Stimulated activated CD4-positive, alpha-beta T cell treated with anti-CD3 and anti-CD28 coated beads, TNF-alpha, amount 100 ng/mL, for 48 hours (primary cell): ENCODE data around the gene COG5.

Source experiments
- DNase-seq, 3 donors: peaks; one replicate each; pipeline ENCODE4 v3.0.0-alpha.2; 2020; ENCODE audit warnings: low read depth in 3 of 3

Gene COG5

GRCh38 chr7:107505997-107506673 is 57.6 kb downstream of the COG5 start:
- no peak for DNase-seq

GRCh38 chr7:107505362-107505761 is 58.4 kb downstream of the COG5 start:
- no peak for DNase-seq

- no peak for DNase-seq
These were observed 60.0 kb downstream of the COG5 start for GRCh38 chr7:107503687-107504086.

- no peak for DNase-seq
These were observed 60.9 kb downstream of the COG5 start for GRCh38 chr7:107502797-107503196.

- no peak for DNase-seq
These were observed 61.6 kb downstream of the COG5 start for GRCh38 chr7:107502154-107502553.

GRCh38 chr7:107501593-107501992 is 62.1 kb downstream of the COG5 start:
- no peak for DNase-seq

- DNase-seq: no peak
These were observed 64.0 kb downstream of the COG5 start for GRCh38 chr7:107499731-107500130.

- DNase-seq: no peak
These were observed 68.2 kb downstream of the COG5 start for GRCh38 chr7:107495516-107495915.

- DNase-seq: no peak
These were observed 68.8 kb downstream of the COG5 start for GRCh38 chr7:107494884-107495283.

- DNase-seq: no peak
These were observed 69.4 kb downstream of the COG5 start for GRCh38 chr7:107494315-107494751.

- DNase-seq: no peak
These were observed 70.8 kb downstream of the COG5 start for GRCh38 chr7:107492875-107493274.

- no peak for DNase-seq
These were observed 77.7 kb downstream of the COG5 start for GRCh38 chr7:107486041-107486440.

GRCh38 chr7:107482571-107482970 is 81.1 kb downstream of the COG5 start:
- DNase-seq: no peak

GRCh38 chr7:107480932-107481331 is 82.8 kb downstream of the COG5 start:
- no peak for DNase-seq

GRCh38 chr7:107479303-107479702 is 84.4 kb downstream of the COG5 start:
- DNase-seq: no peak

GRCh38 chr7:107474104-107474521 is 89.6 kb downstream of the COG5 start:
- DNase-seq: no peak

GRCh38 chr7:107472116-107472515 is 91.6 kb downstream of the COG5 start:
- DNase-seq: no peak

GRCh38 chr7:107471292-107472070 is 92.2 kb downstream of the COG5 start:
- DNase-seq: no peak

- no peak for DNase-seq
These were observed 93.8 kb downstream of the COG5 start, which contains the start of gene GPR22 for GRCh38 chr7:107469929-107470328. TSS of gene GPR22 (plus strand) at chr7:107470057. CDS start at chr7:107474061, 4,004 bp downstream.

GRCh38 chr7:107468824-107469223 is 94.9 kb downstream of the COG5 start:
- DNase-seq: no peak

GRCh38 chr7:107467972-107468371 is 95.7 kb downstream of the COG5 start:
- no peak for DNase-seq

- no peak for DNase-seq
These were observed 99.0 kb downstream of the COG5 start for GRCh38 chr7:107464666-107465226.
